GM21825 (cell line): ENCODE data around the gene AAK1.

Experiments used
- ATAC-seq: cut with Tn5 transposase; IDR thresholded peaks from one replicate; pipeline ENCODE4 v1.9.1; 2021; ENCODE audit warnings: mild to moderate bottlenecking, moderate library complexity; ENCODE audit not compliant: unreplicated experiment

Gene AAK1

DNA sequence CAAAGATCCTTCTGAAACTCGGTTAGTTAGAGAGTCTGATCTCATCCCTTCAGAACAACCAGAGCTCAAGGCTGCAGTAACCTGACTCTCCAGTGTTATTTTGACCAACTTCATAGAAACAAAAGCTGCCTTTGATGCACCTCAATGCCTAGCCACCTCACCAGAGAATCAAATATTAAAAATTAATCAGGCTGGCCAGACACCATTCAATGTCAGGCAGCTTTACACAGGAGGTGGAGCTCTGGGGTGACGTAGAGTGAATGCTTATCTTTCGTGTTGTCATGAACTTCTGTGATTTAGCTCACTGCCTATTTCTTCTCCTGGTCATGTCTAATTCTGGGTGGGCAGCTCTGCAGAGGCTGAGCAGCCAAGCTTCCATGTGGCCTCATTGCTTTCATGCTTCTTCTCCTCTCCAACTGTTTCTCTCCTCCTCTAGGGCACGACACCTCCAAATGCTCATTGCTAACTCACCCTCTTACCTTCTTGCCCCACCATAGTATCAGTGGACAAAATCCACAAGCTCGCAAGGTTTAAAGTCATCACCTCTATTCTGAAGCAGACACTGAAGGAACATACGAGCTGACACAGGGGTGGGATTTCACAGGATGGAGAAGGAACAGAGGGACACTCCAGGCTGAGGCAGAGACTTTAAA lies 39.4 kb downstream of the AAK1 start:
- ATAC-seq = no peak

DNA sequence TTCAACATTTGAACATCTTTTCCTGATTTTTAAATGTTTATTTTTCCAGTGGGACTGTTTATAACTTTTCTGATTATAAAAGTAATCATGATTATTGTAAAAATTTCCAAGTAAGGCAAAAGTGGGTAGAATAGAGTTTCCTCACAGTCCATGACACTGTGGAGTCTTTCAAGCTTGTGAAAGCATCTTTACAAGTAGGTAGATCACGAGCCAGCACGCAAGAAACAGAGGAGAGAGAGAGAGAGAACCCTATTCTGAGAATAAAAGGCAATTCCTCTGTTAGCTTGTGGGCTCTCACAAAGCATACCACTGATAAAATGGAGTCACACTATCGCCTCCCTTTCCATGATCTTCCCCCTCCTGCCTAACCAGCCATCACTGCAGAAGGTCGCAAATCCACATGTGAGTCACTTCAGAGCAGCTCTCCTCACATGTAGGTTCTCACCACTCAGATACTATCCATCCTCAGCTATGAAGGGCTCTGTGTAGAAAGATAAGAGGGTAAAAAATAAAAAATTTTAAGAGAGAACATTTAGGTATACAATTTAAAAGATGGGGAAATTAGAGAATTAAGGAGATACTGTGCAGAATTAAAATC lies 40.3 kb downstream of the AAK1 start:
- no peak for ATAC-seq

DNA sequence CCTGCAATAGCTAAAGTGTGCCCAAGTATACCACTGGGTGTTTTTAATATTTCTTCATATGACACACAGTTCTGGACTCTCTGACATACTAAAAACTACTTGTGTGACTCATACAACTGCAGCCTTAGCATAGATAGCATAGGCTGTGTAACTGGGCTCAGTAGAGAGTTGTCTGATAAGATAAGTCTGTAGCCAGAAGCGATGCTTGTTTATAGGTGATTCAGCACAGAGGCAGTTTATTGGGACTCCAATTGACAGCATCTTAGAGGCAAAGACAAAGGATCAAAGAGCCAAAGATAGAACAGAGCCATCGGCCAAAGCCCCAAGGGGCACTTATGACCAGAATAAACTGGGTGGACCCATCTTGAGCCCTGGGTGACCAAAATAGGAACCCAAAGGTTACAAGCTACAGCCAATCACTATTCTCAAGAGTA lies 42.3 kb downstream of the AAK1 start:
- no peak for ATAC-seq

- ATAC-seq = no peak
Observed at GRCh38 chr2:69600425-69600824, 43.1 kb downstream of the AAK1 start.

DNA sequence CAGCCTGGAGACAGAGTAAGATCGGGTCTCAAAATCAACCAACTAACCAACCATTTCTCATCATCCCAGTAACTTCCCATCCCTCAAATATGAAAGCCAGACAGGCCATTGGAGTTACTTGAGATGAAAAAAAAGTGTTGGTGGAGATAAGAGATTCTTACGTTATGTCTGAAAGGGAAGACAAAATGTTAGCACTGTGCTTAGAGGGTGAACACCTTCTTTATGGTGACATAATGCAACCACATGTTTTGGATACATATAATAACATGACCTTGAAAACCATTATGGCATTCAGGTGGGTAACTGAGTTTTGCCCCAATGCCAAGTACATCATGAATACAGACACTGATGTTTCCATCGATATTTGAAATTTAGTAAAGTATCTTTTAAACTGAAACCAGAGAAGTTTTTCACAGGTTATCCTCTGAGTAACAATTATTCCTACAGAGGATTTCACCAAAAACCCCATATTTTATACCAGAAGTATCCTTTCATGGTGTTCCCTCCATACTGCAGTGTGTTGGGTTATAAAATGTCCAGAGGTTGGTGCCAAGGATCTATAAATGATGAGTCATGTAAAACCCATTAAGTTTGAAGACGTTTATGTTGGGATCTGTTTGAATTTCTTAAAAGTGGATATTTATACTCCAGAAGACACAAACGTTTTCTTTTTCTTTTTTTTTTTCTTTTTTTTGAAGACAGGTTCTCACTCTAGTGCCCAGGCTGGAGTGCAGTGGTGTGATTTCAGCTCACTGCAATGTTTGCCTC lies 45.5 kb downstream of the AAK1 start:
- ATAC-seq = no peak

DNA sequence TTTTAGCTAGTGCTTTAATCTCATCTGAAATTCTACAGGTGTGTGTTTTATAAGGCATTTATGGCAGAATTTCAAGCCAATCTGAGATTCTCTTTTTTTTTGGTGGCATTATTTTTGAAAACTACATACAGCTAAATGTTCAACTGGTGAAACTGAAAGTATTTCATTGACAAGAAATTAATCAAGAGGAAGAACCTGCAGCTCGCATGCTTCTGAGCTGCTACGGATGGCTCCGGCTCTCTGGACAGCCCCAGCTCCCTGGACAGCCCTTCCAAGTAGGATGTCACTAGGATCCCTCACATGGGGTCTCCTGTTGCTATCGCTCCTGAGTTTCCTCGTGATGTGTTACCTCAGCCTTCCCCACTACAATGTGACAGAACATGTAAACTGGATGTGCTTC lies 46.4 kb downstream of the AAK1 start:
- ATAC-seq = no peak

GRCh38 chr2:69594341-69594740 lies 49.2 kb downstream of the AAK1 start:
- no peak for ATAC-seq

DNA sequence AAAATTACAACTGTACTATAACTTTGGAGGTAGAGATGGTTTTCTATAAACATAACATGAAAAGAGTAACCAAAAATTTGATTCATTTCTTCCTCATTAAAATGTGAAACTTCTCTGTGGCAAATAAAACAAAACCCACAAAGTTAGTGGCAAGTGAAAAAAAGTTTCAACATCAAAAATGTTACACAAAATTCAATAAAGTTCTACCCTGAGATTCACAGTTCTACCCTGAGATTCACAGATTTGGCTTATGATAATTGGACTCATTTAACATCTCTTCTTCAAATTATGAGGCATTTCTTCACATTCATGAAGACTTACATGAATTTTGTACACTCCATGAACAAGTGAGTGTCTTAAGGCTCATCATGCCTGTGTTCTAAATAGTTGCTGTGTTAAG lies 51.0 kb downstream of the AAK1 start:
- no peak for ATAC-seq

- ATAC-seq = no peak
Observed at GRCh38 chr2:69589973-69590652, 53.4 kb downstream of the AAK1 start.

DNA sequence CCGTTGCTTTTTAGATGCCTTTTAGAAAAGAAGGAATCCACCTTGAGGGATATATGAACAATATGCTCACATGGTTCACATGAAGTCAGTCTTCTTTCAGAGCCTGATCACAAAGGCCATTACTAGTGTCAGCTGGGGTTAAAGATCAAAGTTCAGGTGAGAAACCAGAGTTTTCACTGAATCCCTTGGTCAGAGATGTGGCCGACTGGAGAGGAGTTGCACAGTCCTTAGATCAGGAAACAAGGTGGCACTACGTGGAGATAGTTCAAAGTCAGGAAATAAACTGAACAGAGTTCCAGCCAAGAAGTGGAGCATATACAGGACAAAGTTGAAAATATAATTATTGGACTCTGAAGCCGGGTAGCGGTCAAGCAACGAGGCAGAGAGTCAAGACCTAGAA lies 54.6 kb downstream of the AAK1 start:
- ATAC-seq = no peak

DNA sequence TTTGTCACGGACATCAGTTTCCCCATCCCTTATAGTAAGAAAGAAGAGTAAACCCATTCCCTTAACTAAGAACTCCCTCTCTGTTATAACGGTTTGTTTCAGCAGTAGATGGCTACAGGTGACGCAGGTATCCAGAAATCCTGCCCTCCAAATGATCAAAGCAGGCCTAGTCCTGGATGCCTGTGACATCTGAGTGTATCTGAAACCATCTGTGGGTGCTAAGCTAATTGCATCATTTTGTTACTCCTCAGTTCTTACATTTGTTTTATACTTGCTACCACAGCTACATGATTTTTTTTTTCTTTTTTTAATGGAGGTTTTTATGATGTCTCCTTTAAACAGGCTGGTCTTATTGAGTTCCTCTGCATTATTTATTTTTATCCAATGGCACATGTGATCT lies 55.1 kb downstream of the AAK1 start:
- ATAC-seq = no peak

DNA sequence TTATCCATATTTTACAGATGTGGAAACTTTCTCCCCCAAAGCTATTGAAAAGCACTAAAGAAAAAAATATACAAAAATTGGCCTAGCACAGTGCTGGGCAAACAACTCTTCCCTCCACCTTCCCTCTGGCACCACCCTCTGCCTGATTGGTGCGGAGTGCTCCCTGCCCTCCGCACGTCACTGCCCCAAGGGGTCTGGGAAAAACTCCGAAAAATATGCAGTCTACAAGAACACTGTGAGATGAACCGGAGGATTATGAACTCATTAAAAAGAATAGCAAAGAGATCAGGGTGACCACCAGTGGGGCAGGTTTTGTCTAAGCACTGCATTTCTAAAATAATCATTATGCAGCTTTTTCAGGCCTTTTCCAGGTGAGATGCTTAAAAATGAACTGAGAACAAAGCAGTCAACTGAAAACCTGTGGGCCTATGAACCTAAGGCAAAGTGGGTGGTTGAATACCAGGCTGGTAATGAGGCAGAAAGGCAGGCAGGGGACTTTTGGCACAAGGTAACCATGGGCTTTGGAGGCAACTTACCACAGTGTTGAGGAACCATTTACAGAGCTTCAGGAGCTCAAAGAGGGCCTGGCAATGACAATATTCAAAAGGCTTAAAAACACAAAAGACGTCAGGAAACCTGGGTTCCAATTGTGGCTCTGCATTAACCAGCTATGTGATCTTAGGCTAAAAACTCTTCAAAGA lies 57.5 kb downstream of the AAK1 start:
- ATAC-seq = no peak

- no peak for ATAC-seq
Observed at GRCh38 chr2:69584127-69584889, 59.2 kb downstream of the AAK1 start.

DNA sequence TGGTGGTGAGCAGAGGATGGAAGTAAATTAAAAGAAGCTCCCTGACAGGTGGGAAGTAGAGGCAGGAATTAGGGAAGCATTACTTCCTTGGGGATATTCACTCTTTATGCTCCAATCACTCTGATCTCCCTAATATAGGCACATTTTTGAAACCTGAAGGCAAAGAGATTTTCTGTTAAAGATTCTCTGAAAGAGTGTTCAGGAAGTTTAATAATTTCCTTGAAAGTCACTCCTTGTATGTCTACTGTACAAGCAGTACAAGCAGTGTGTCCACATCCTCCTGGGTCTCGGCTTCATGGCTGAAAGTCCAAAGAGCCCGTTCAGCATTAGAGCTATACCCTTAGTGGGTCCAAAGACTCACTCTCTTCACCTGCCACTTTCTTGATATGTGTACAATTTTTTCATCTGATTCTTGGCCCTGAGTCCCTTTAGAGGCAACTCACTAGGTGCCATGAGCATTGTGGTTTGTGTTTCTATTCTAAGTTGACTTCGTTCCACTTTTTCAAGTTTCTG lies 60.2 kb downstream of the AAK1 start:
- ATAC-seq = no peak

DNA sequence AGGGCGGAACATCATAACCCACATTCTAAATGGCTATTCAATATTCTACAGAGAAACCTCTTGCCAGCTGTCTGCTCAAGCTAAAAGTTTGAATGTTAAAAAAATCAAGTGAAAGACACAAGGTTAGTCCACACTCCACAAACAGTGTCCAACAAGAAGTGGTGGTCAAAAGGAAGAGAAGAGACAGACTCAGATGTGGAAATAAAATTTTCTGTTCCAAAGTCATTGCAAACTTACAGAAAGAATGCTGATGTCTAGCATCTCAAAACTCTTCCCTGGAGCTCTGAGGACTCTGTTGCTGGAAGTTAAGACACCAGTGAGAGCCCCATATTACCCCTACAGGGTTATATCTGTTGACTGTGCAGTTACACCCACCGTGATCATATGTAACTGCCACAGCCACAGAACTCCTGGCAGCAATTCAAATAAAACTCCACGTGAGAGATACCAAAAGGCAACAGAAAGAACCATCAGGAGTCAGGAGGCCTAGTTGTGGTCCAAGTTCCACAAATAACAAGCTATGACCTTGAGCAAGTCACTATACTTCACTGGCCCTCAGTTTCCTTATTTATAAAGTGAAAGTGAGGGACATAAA lies 60.9 kb downstream of the AAK1 start:
- ATAC-seq = no peak

DNA sequence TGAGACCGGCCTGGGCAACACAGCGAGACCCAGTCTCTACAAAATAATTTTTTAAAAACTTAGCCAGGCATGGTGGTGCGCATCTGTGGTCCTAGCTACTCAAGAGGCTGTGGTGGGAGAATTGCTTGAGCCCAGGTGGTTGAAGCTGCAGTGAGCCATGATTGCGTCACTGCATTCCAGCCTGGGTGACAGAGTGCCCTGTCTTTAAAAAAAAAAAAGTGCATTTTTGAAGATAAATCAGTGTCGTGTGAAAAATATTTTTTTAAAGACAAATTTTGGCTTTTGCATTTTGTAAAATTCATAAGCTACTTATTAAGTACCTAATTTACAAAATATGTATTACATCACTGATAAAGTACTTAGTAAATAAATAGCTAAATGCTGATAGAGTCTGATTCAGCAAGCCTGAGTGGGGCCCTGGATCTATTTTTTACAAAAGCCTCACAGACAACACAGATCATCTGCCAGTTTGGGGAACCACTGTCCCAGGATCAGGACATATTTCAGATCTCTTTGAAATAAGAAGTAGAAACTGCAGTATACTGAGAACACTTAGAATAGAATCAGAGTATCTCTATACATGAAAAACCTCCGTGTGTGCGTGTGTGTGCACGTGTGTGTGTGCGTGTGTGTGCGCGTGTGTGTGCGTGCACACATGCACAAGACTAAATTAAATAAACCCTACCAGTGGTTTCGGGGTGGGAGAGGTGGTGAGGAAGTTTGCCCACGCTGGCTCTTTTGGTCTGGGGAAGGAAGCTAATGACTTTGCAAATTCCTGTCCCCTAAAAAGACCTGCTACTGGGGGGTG lies 61.6 kb downstream of the AAK1 start:
- no peak for ATAC-seq

DNA sequence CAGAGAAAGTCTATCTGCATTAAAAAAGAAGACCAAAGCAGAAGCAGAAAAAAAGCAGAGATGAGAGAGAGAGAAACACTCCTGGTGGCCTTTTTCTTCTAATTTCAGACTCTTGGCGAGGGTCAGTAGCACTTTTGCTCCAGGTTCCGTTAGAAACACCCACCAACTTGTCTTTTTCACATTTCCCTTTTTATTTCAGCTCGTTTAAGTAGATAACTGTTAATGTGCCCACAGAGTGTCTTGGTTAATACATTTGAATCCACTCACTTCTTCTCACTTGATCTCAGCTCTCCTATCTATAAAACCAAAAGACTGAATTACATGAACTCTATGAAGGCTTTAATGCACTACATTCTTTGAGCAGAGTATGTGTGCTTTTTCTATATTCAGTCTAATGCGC lies 63.1 kb downstream of the AAK1 start:
- no peak for ATAC-seq

GRCh38 chr2:69579536-69579935 lies 64.0 kb downstream of the AAK1 start:
- ATAC-seq = no peak

DNA sequence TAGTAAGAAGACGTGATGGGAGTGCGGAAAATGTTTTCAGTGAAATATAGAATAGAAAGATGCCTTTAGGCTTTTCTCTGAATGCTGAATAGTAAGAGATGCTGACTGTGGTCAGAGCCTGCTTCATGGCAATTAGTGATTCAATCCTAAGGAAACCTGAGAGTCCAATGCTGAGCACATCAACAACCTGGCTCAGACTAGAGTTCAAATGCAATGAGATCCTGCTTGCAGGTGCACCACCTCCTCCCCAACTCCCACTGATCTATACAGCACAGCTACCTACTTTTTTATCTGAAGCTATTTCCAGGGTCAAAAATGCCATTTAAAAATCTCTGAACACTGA lies 65.4 kb downstream of the AAK1 start:
- ATAC-seq = no peak
